Posterior cingulate gyrus (tissue), 11 donors: ENCODE measurements around the gene GRM4.

Experiments used
- DNase-seq, 10 donors: peaks; one replicate each; pipeline versions ENCODE4 v3.0.0 to v3.0.0-alpha.2; 2020 to 2021; ENCODE audit warnings: mixed read lengths in 3 of 10
- intact Hi-C: fragments of 100-400 bp; cut with DNase I; formaldehyde crosslinking; loops from one replicate; pipeline ENCODE4 v1.15.1; 2023

Gene GRM4

GRCh38 chr6:34031625-34032383 is 114.1 kb downstream of the GRM4 start:
- intact Hi-C loops: no loop called here
- peak in 1 of 10 donors; percentile 47 for DNase-seq

GRCh38 chr6:34030831-34031624 is 114.9 kb downstream of the GRM4 start:
- intact Hi-C loops: no loop called here
- DNase-seq: peak in 1 of 10 donors; percentile 65

- peak in 1 of 10 donors; percentile 59 for DNase-seq
- intact Hi-C loops: no loop called here
Measured at GRCh38 chr6:34029489-34030280, 116.2 kb downstream of the GRM4 start.

- intact Hi-C loops: no loop called here
- peak in 2 of 10 donors; percentile 62 to 63 for DNase-seq
Measured at GRCh38 chr6:34028691-34029360, 117.1 kb downstream of the GRM4 start.

GRCh38 chr6:34027939-34028441 is 117.9 kb downstream of the GRM4 start:
- DNase-seq: peak in 2 of 10 donors; percentile 80 to 83
- intact Hi-C loops: loop anchor here (2.0 kb wide), 1 partner anchor 259 kb away; no protein-coding TSS in a partner anchor

- intact Hi-C loops: loop anchor here (2.0 kb wide), 1 partner anchor 259 kb away; no protein-coding TSS in a partner anchor
- peak in 4 of 10 donors; percentile 34 to 87 (median 66) for DNase-seq
Measured at GRCh38 chr6:34027445-34027936, 118.4 kb downstream of the GRM4 start.

- peak in 3 of 10 donors; percentile 50 to 80 (median 57) for DNase-seq
- intact Hi-C loops: loop anchor here (2.0 kb wide), 1 partner anchor 257 kb away; no protein-coding TSS in a partner anchor
Measured at GRCh38 chr6:34025861-34026260, 120.0 kb downstream of the GRM4 start.

GRCh38 chr6:34025112-34025807 is 120.6 kb downstream of the GRM4 start:
- DNase-seq: peak in 3 of 10 donors; percentile 28 to 33 (median 32)
- intact Hi-C loops: no loop called here

- intact Hi-C loops: no loop called here
Measured at GRCh38 chr6:34022873-34023255, 123.0 kb downstream of the GRM4 start.

GRCh38 chr6:34022250-34022872 is 123.5 kb downstream of the GRM4 start:
- peak in 3 of 10 donors; percentile 39 to 70 (median 67) for DNase-seq
- intact Hi-C loops: no loop called here

More at GRCh38 chr6:34022873-34023255, 123.0 kb downstream of the GRM4 start:
- DNase-seq: peak in 3 of 10 donors; percentile 55 to 76 (median 67)

GRCh38 chr6:34021554-34022190 is 124.2 kb downstream of the GRM4 start:
- intact Hi-C loops: no loop called here
- peak in 3 of 10 donors; percentile 28 to 79 (median 66) for DNase-seq

GRCh38 chr6:34020807-34021553 is 124.9 kb downstream of the GRM4 start:
- DNase-seq: peak in 3 of 10 donors; percentile 69 to 81 (median 72)
- intact Hi-C loops: no loop called here

GRCh38 chr6:34020278-34020677 is 125.6 kb downstream of the GRM4 start:
- intact Hi-C loops: no loop called here
- DNase-seq: peak in 3 of 10 donors; percentile 26 to 67 (median 44)

GRCh38 chr6:34018961-34019606 is 126.8 kb downstream of the GRM4 start:
- DNase-seq: peak in 3 of 10 donors; percentile 53 to 56 (median 54)
- intact Hi-C loops: no loop called here

- intact Hi-C loops: no loop called here
- peak in 1 of 10 donors; percentile 26 for DNase-seq
Measured at GRCh38 chr6:34018026-34018425, 127.9 kb downstream of the GRM4 start.

GRCh38 chr6:34017106-34017805 is 128.6 kb downstream of the GRM4 start:
- peak in 3 of 10 donors; percentile 66 to 74 (median 70) for DNase-seq
- intact Hi-C loops: no loop called here
